Loucy (cell line): Measurements from ENCODE around the gene LHX2.

Experiments
- H2AFZ ChIP-seq: fragments of 200-600 bp; sonication (generic); 2 replicates; pipeline ENCODE4 v1.6.0; 2016; ENCODE audit warnings: antibody characterized with exemption, mild to moderate bottlenecking, low read length, moderate library complexity
- H3F3A ChIP-seq: fragments of 200-600 bp; 2 replicates; pipeline ENCODE4 v1.6.0; 2016; ENCODE audit warnings: antibody characterized with exemption, low read depth, mild to moderate bottlenecking
- H3K27me3 ChIP-seq: fragments of 200-600 bp; sonication (generic); 2 replicates; pipeline ENCODE4 v1.6.1; 2014; ENCODE audit warnings: low read length, mild to moderate bottlenecking; ENCODE audit not compliant: insufficient read depth, poor library complexity, severe bottlenecking
- H3K36me3 ChIP-seq: fragments of 200-600 bp; sonication (generic); 2 replicates; pipeline ENCODE4 v1.6.1; 2016; ENCODE audit warnings: low read length; ENCODE audit not compliant: insufficient read depth
- H3K4me1 ChIP-seq: fragments of 200-600 bp; sonication (generic); 2 replicates; pipeline ENCODE4 v1.5.1; 2014; ENCODE audit warnings: low read length, mild to moderate bottlenecking; ENCODE audit not compliant: insufficient read depth, poor library complexity, severe bottlenecking
- H3K4me2 ChIP-seq: fragments of 200-600 bp; sonication (generic); 2 replicates; pipeline ENCODE4 v1.6.0; 2014; ENCODE audit warnings: antibody characterized with exemption, low read length, low read depth, mild to moderate bottlenecking; ENCODE audit not compliant: poor library complexity, severe bottlenecking
- H3K4me3 ChIP-seq: fragments of 200-600 bp; sonication (generic); 2 replicates; pipeline ENCODE4 v1.5.1; 2014; ENCODE audit warnings: low read length, mild to moderate bottlenecking, mixed read lengths; ENCODE audit not compliant: poor library complexity, severe bottlenecking
- H3K79me2 ChIP-seq: fragments of 200-600 bp; sonication (generic); 2 replicates; pipeline ENCODE4 v1.6.1; 2014; ENCODE audit warnings: low read length; ENCODE audit not compliant: insufficient read depth
- H3K9ac ChIP-seq: fragments of 200-600 bp; sonication (generic); 2 replicates; pipeline ENCODE4 v1.6.0; 2014; ENCODE audit warnings: mild to moderate bottlenecking, low read depth, low read length, moderate library complexity; ENCODE audit not compliant: poor library complexity, severe bottlenecking
- H3K9me2 ChIP-seq: fragments of 200-600 bp; sonication (generic); replicated peaks from 2 replicates; pipeline ENCODE4 v1.6.1; 2016; ENCODE audit warnings: low read depth, low read length, mixed read lengths
- H3K9me3 ChIP-seq: fragments of 200-600 bp; sonication (generic); 2 replicates; pipeline ENCODE4 v1.6.1; 2014; ENCODE audit warnings: mild to moderate bottlenecking, antibody characterized with exemption, low read length, low read depth; ENCODE audit not compliant: insufficient read depth
- H4K20me1 ChIP-seq: fragments of 200-600 bp; sonication (generic); 2 replicates; pipeline ENCODE4 v1.6.0; 2014; ENCODE audit warnings: antibody characterized with exemption, low read length, mild to moderate bottlenecking; ENCODE audit not compliant: insufficient read depth, poor library complexity, severe bottlenecking
- CTCF ChIP-seq: fragments of 200-600 bp; sonication (generic); conservative IDR thresholded peaks from 2 replicates; pipeline ENCODE4 v1.5.1; 2014; ENCODE audit warnings: mild to moderate bottlenecking, antibody characterized with exemption, low read length
- EZH2phosphoT487 ChIP-seq: fragments of 200-600 bp; IDR thresholded peaks from 2 replicates; pipeline ENCODE4 v1.6.1; 2018; ENCODE audit warnings: antibody characterized with exemption, mild to moderate bottlenecking, moderate library complexity, borderline replicate concordance

The LHX2 gene

GRCh38 chr9:124014956-124015660, 3.5 kb downstream of the LHX2 start:
- Histone ChIP-seq H3K9me3 (no peaks in the 10 kb centered on the region), H3K4me1 (no peaks in the 10 kb centered on the region), H3K27me3 (no peaks in the 10 kb centered on the region), H3K9ac (no peak overlapping the region), H3F3A (no peaks in the 10 kb centered on the region), H3K79me2 (no peaks in the 10 kb centered on the region), H3K36me3 (no peaks in the 10 kb centered on the region), H3K9me2 (no peaks in the 10 kb centered on the region), H2AFZ (no peak overlapping the region), H3K4me2 (no peak overlapping the region), H3K4me3 (no peak overlapping the region), H4K20me1 (no peaks in the 10 kb centered on the region)
- TF ChIP-seq EZH2phosphoT487, result no peak
- TF ChIP-seq CTCF, result no peak

GRCh38 chr9:124015661-124016131, 4.1 kb downstream of the LHX2 start:
- H3K9me3 ChIP-seq, result no peaks in the 10 kb centered on the region
- no peaks in the 10 kb centered on the region for H3K27me3 ChIP-seq
- TF ChIP-seq EZH2phosphoT487 (no peak), CTCF (no peak)
- no peak overlapping the region for H3K4me3 ChIP-seq
- no peaks in the 10 kb centered on the region for H4K20me1 ChIP-seq
- H3K9ac ChIP-seq, result no peak overlapping the region
- H3K4me1 ChIP-seq, result no peaks in the 10 kb centered on the region
- H2AFZ ChIP-seq, result no peak overlapping the region
- no peaks in the 10 kb centered on the region for H3F3A ChIP-seq
- no peaks in the 10 kb centered on the region for H3K79me2 ChIP-seq
- no peaks in the 10 kb centered on the region for H3K9me2 ChIP-seq
- no peaks in the 10 kb centered on the region for H3K36me3 ChIP-seq
- no peak overlapping the region for H3K4me2 ChIP-seq

DNA sequence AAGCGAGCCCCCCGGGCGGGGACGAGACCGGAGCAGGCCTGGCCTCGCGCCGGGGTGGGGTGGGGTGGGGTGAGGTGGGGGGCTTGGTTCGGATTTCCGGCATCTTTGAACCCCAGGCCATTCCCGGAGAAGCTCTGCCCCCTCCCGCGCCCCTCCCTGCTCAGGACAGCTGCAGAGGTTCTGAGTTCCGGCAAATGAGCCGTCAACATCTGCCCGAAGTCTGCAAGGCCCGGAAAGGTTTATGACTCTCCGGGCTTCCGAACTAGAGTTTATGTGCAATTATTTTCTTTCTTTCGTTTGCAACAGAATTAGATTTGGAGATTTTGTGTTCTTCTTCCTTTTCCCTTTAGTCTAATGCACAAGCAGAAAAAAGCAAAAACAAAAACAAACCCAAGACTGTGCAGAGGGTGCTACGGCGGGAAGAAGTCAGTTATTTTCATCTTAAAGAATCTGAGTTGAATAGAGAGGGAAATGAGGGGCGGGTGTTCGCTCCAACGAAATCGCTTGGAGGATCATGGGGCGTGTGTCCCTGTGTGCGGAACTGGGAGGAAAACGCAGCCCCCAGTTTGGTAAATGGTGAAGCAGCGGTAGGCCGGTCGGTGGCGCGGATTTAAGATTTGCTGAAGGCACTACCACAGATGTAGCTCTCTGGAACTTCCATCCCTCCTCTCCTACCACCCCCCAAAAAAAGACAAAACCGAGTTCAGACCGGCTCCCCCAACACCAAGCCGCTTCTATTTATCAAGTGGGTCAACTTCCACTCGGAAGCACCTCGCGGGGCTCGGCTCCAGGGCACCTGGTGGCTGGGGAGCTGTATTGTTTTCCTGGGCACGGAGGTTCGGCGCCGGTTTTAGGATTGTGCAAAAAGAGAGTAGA, 4.8 kb downstream of the LHX2 start:
- no peak overlapping the region for H3K4me3 ChIP-seq
- H3K9me3 ChIP-seq, result no peaks in the 10 kb centered on the region
- H2AFZ ChIP-seq, result no peak overlapping the region
- no peak for TF ChIP-seq EZH2phosphoT487
- TF ChIP-seq CTCF, result no peak
- no peak overlapping the region for H3K4me2 ChIP-seq
- no peaks in the 10 kb centered on the region for H3K9me2 ChIP-seq
- no peaks in the 10 kb centered on the region for H3K27me3 ChIP-seq
- H3K9ac ChIP-seq, result no peak overlapping the region
- no peaks in the 10 kb centered on the region for H3F3A ChIP-seq
- H3K4me1 ChIP-seq, result no peaks in the 10 kb centered on the region
- H4K20me1 ChIP-seq, result no peaks in the 10 kb centered on the region
- H3K79me2 ChIP-seq, result no peaks in the 10 kb centered on the region
- H3K36me3 ChIP-seq, result no peaks in the 10 kb centered on the region
